Activated CD4-positive, alpha-beta T cell treated with anti-CD3 and anti-CD28 coated beads for 36 hours (primary cell): ENCODE results near the gene GPR78. TPM values are rescaled to one million over a fixed set of nuclear protein-coding genes. Genes with fewer than 3 reads are reported as not detected.

Experiments
- ATAC-seq: fragments of 200-7000 bp; cut with Tn5 transposase; one replicate; pipeline ENCODE4 v1.10.0; 2021; ENCODE audit warnings: mild to moderate bottlenecking, moderate library complexity
- CTCF ChIA-PET: fragments of 350-600 bp; sonication (Branson Sonifier 250); formaldehyde crosslinking; loops from one replicate; lab custom pipeline; 2021; ENCODE audit warnings: antibody characterized with exemption; lab: Charles Lee
- POLR2A ChIA-PET: fragments of 350-600 bp; sonication (Branson Sonifier 250); formaldehyde crosslinking; loops from one replicate; lab custom pipeline; 2021; ENCODE audit warnings: antibody characterized with exemption, inconsistent platforms; lab: Charles Lee
- DNase-seq: peaks from one replicate; pipeline ENCODE4 v3.0.0-alpha.2; 2020
- H3K27ac Mint-ChIP-seq: one replicate; pipeline ENCODE4 v1.8.0; 2021; ENCODE audit warnings: mixed read lengths
- H3K27me3 Mint-ChIP-seq: one replicate; pipeline ENCODE4 v1.8.0; 2021; ENCODE audit warnings: mixed read lengths
- H3K36me3 Mint-ChIP-seq: one replicate; pipeline ENCODE4 v1.8.0; 2021; ENCODE audit warnings: low read depth, mixed read lengths
- H3K4me1 Mint-ChIP-seq: one replicate; pipeline ENCODE4 v1.8.0; 2021; ENCODE audit warnings: mixed read lengths
- H3K4me3 Mint-ChIP-seq: one replicate; pipeline ENCODE4 v1.8.0; 2021; ENCODE audit warnings: mild to moderate bottlenecking, moderate library complexity, mixed read lengths
- H3K9me3 Mint-ChIP-seq: one replicate; pipeline ENCODE4 v1.8.0; 2021; ENCODE audit warnings: low read depth, mixed read lengths
- intact Hi-C, 2 experiments: fragments of 100-400 bp; cut with DNase I in 1 of 2; cut with micrococcal nuclease in 1 of 2; formaldehyde crosslinking; loops; one replicate each; pipeline versions ENCODE4 v1.14.2 to v1.15.1; 2022 to 2024; cut with DNase I, micrococcal nuclease
- total RNA-seq, 2 experiments: library from RNA; stranded (reverse); gene quantifications; one replicate each; pipeline ENCODE4 v1.2.3, GENCODE V29; 2021

GPR78 gene
- total RNA-seq, 2 experiments from 2014 or later = not detected

GRCh38 chr4:8606476-8606875 is 26.3 kb downstream of the GPR78 start:
- no peak overlapping the region for H3K4me3 Mint-ChIP-seq
- H3K27me3 Mint-ChIP-seq = peaks cover 4% of the 10 kb centered on the region
- H3K9me3 Mint-ChIP-seq = no peaks in the 10 kb centered on the region
- CTCF ChIA-PET = interaction anchor here (1.1 kb wide), 1 partner anchor 280 kb away, joined by 3 read pairs; no protein-coding TSS in a partner anchor
- H3K27ac Mint-ChIP-seq = no peak overlapping the region
- no peaks in the 10 kb centered on the region for H3K4me1 Mint-ChIP-seq
- intact Hi-C loops = loop anchor here in 1 of 2 experiments (10.0 kb wide), 1 partner anchor 308 kb away; no protein-coding TSS in a partner anchor
- POLR2A ChIA-PET = no interaction called here
- DNase-seq (no peak), ATAC-seq (no peak)
- no peaks in the 10 kb centered on the region for H3K36me3 Mint-ChIP-seq

- ChIA-PET CTCF (interaction anchor here (0.6 to 1.1 kb wide), 6 partner anchors 13 to 385 kb away, joined by 3 to 6 read pairs (median 4); no protein-coding TSS in a partner anchor), POLR2A (no interaction called here)
- Mint-ChIP-seq H3K27ac (no peak overlapping the region), H3K27me3 (peaks cover 4% of the 10 kb centered on the region), H3K36me3 (no peaks in the 10 kb centered on the region), H3K4me1 (no peaks in the 10 kb centered on the region), H3K4me3 (no peak overlapping the region), H3K9me3 (no peaks in the 10 kb centered on the region)
- intact Hi-C loops = loop anchor here (1.0 to 10.0 kb wide), 2 partner anchors 308 to 311 kb away; no protein-coding TSS in a partner anchor
- DNase-seq (no peak), ATAC-seq (no peak)
Measured at GRCh38 chr4:8606966-8607365, 26.8 kb downstream of the GPR78 start.

DNA sequence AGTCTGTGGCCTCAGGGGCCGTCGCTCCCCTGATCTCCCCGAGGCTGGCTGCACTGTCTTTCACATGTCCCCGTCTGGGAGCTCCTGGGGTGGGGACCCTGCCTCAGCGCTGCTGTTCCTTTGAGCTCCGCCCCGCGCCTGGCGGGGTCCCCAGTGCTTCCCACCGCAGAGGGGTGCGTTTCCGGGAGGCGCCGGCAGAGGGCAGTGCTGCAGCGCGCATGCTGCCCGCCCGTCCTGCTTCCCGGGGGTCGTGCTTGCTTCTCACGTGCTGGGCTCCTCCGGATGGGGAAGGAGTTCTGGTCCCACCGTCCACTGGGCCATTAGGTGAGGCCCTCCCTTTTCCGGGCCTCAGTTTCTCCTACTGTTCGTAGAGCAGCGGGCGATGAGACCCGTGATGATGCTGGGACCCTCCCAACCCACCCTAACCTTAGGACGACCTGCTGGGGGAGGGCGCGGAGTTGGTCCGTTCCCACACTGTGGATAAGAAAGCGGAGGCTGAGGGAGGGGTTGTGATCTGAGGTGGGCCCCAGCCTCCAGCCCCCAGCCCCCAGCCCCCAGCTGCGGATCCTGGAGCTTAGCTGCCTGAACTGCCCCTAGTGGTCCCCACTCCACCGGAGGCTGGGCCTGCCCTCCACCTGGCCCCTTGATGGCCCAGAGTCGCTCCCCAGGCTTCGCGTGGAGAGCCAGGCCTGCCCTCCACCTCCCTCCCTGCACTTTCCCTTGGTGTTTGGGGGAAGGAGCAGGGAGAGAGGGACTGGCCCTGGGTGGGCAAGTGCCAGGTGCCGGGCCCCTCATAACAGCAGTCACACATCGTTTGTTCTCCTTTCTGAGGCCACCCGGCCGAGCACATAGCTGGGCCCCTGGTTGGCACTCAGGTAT is 27.6 kb downstream of the GPR78 start:
- peak; percentile 66 for DNase-seq
- ChIA-PET CTCF (interaction anchor here (0.6 to 1.1 kb wide), 6 partner anchors 12 to 386 kb away, joined by 3 to 6 read pairs (median 4); no protein-coding TSS in a partner anchor), POLR2A (no interaction called here)
- no peaks in the 10 kb centered on the region for H3K36me3 Mint-ChIP-seq
- no peaks in the 10 kb centered on the region for H3K9me3 Mint-ChIP-seq
- H3K4me3 Mint-ChIP-seq = no peak overlapping the region
- H3K27ac Mint-ChIP-seq = no peak overlapping the region
- intact Hi-C loops = loop anchor here (1.0 to 10.0 kb wide), 2 partner anchors 307 to 310 kb away; no protein-coding TSS in a partner anchor
- H3K27me3 Mint-ChIP-seq = peaks cover 4% of the 10 kb centered on the region
- H3K4me1 Mint-ChIP-seq = no peaks in the 10 kb centered on the region
- no peak for ATAC-seq

DNA sequence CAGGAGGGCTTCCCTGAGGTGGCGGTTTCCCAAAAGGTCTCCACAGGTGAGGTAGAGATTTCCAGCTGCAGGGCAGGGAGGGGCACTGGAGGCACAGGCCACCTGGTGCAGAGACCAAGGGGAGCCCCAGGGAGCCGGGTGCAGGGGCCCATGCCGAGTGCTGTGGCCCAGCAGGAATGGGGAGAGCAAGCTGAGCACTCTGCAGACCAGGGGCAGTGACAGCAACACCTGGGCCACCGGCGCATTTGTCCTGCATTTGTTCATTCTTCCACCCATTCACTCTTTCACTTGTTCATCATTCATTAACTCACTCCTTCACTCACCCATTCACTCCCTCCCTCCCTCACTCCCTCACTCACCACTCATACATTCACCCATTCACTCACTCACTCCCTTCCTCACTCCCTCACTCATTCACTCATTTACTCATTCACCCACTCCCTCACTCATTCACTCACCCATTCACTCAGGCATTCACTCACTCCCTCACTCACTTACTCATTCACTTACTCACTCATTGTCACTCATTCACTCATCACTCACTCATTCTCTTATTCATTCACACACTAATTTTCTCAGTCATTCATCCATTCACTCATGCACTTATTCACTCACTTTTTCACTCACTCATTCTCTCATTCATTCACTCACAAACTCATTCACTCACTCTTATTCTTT is 28.7 kb downstream of the GPR78 start:
- no peak overlapping the region for H3K27ac Mint-ChIP-seq
- no peak for ATAC-seq
- CTCF ChIA-PET = no interaction called here
- intact Hi-C loops = loop anchor here in 1 of 2 experiments (10.0 kb wide), 1 partner anchor 306 kb away; no protein-coding TSS in a partner anchor
- H3K4me1 Mint-ChIP-seq = no peaks in the 10 kb centered on the region
- no peaks in the 10 kb centered on the region for H3K36me3 Mint-ChIP-seq
- peaks cover 4% of the 10 kb centered on the region for H3K27me3 Mint-ChIP-seq
- no peak for DNase-seq
- no peak overlapping the region for H3K4me3 Mint-ChIP-seq
- no peaks in the 10 kb centered on the region for H3K9me3 Mint-ChIP-seq
- POLR2A ChIA-PET = no interaction called here

- Mint-ChIP-seq H3K9me3 (no peaks in the 10 kb centered on the region), H3K4me3 (no peak overlapping the region), H3K27me3 (peaks cover 4% of the 10 kb centered on the region), H3K4me1 (no peaks in the 10 kb centered on the region), H3K36me3 (no peaks in the 10 kb centered on the region), H3K27ac (no peak overlapping the region)
- POLR2A ChIA-PET = no interaction called here
- CTCF ChIA-PET = no interaction called here
- intact Hi-C loops = loop anchor here in 1 of 2 experiments (10.0 kb wide), 1 partner anchor 305 kb away; no protein-coding TSS in a partner anchor
- DNase-seq (no peak), ATAC-seq (no peak)
Measured at GRCh38 chr4:8609406-8609805, 29.2 kb downstream of the GPR78 start.

GRCh38 chr4:8609824-8610350 is 29.7 kb downstream of the GPR78 start:
- Mint-ChIP-seq H3K27ac (no peak overlapping the region), H3K9me3 (no peaks in the 10 kb centered on the region), H3K27me3 (peaks cover 4% of the 10 kb centered on the region), H3K36me3 (no peaks in the 10 kb centered on the region), H3K4me3 (no peak overlapping the region), H3K4me1 (no peaks in the 10 kb centered on the region)
- no peak for ATAC-seq
- DNase-seq = no peak
- ChIA-PET CTCF (no interaction called here), POLR2A (no interaction called here)
- intact Hi-C loops = loop anchor here in 1 of 2 experiments (10.0 kb wide), 1 partner anchor 305 kb away; no protein-coding TSS in a partner anchor

DNA sequence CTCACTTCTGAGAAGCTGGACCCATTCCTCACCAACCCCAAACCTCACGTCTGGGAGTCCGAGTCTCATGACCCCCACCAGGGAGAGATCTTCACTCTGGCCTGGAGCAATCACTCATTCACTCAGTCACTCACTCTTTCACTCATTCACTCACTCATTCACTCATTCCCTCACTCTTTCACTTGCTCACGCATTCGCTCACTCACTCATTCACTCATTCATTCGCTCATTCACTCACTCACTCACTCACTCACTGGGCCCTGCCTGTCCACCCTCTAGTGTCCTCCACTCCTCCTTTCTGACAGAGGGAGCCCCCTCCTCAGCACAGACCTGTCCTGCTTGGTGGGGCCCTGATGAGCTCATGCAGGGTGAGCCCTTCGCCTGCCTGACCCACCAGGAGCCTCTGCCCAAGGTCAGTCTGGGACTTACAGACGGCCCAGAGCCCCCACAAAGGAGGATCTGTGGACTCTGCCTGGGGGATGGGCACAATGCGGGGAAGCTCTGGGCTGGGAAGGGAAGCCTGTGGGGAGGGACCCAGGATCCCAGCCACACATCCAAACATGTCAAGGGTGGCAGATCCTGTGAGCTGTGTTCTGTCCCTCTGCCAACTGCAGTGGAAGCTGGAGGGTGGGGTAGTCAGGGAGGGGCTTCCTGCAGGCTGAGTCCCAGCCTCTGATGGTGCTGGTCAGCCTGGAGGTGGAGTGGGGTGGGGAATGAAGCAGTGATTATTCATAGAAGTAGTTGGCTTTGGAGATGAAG is 30.8 kb downstream of the GPR78 start:
- Mint-ChIP-seq H3K4me3 (no peak overlapping the region), H3K9me3 (no peaks in the 10 kb centered on the region), H3K27ac (no peak overlapping the region), H3K36me3 (no peaks in the 10 kb centered on the region), H3K27me3 (peaks cover 4% of the 10 kb centered on the region), H3K4me1 (no peaks in the 10 kb centered on the region)
- CTCF ChIA-PET = interaction anchor here (0.6 to 0.7 kb wide), 3 partner anchors 50 to 297 kb away, joined by 3 read pairs; no protein-coding TSS in a partner anchor
- intact Hi-C loops = no loop called here
- POLR2A ChIA-PET = no interaction called here
- DNase-seq (no peak), ATAC-seq (no peak)

DNA sequence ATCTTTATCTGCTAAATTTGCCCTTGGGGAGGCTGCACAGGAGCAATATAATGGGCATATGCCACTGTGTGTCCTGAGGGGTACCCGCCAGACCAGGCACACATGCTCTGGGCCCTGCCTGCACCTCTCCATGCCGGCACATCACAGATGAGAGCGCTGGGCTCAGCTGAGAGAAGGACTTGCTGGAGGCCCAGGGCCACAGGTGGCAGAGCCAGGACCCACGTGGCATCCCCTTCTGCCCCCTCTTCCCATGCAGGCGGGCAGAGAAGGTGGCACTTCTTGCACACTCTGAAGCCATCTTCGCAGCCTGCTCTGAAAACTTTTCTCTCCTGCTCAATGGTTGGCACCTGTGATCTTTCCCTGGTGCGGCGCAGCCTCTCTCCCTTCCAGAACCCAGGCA is 32.5 kb downstream of the GPR78 start:
- Mint-ChIP-seq H3K9me3 (no peaks in the 10 kb centered on the region), H3K4me1 (no peaks in the 10 kb centered on the region), H3K36me3 (no peaks in the 10 kb centered on the region), H3K4me3 (no peak overlapping the region), H3K27me3 (peaks cover 4% of the 10 kb centered on the region), H3K27ac (no peak overlapping the region)
- intact Hi-C loops = no loop called here
- POLR2A ChIA-PET = no interaction called here
- ATAC-seq = no peak
- CTCF ChIA-PET = no interaction called here
- no peak for DNase-seq

DNA sequence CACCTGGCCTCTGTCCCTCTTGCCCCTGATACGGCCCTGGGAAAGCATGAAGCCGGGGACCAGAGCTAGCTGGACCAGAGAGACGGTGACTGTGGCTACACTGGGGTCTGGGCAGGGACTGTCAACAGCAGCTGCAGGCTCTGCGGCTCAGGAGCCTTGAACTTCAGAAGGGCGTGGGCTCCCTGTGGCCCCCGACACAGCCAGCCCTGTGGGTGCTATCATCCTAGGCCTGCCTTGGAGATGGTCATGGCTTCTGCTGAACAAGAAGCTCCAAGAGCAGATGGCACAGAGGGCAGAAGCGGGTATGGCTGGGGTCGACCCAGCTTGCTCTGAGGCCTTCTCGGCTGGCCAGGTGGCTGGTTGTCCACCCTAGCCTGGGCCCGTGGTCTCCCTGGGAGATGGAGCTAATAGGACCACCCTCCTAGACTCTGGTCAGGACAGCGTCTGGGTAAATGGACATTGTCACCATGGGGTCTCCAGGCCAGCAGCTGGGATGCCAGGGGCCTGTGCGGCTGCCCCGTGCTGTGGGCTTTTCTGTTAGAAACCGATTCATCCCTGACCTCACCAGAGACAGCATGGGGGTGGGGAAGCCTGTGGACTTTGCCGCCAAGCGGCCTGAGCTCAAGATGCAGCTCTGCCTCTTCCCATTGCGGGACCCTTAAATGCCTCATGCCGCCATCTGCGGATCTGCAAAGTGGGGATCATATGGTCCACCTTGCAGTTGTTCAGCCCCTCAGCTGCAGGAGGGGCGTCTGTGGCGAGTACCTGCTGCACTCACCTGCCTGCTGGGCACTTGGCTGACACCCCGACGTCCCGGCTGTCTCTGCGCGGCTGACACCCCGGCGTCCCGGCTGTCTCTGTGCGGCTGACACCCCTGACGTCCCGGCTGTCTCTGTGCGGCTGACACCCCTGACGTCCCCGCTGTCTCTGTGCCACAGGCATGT is 33.5 kb downstream of the GPR78 start:
- intact Hi-C loops = no loop called here
- ATAC-seq = no peak
- H3K27me3 Mint-ChIP-seq = peaks cover 4% of the 10 kb centered on the region
- H3K4me3 Mint-ChIP-seq = no peak overlapping the region
- no peaks in the 10 kb centered on the region for H3K9me3 Mint-ChIP-seq
- H3K36me3 Mint-ChIP-seq = no peaks in the 10 kb centered on the region
- no peaks in the 10 kb centered on the region for H3K4me1 Mint-ChIP-seq
- ChIA-PET POLR2A (interaction anchor here (0.6 kb wide), 1 partner anchor 17 kb away, joined by 4 read pairs; no protein-coding TSS in a partner anchor), CTCF (no interaction called here)
- DNase-seq = no peak
- no peak overlapping the region for H3K27ac Mint-ChIP-seq
